ENCODE results near the gene RHOV. TPM values are rescaled to one million over a fixed set of nuclear protein-coding genes. Genes with fewer than 3 reads are reported as not detected.

Gene RHOV
- total RNA-seq = not detected

GRCh38 chr15:40873694-40874561, at the start of gene RHOV:
Gene RHOV, minus strand, starts transcription at chr15:40874234. Its CDS starts 95 bp downstream, at chr15:40874139.
- ATAC-seq (peak; percentile 83 to 86), DNase-seq (ENCODE audit: low spot score) (no peak)
- H3K4me1 Mint-ChIP-seq (ENCODE audit: low read depth in 2 of 2) = peaks cover 6 to 9% of the 10 kb centered on the region in 2 donors
- H3K36me3 Mint-ChIP-seq = no peaks in the 10 kb centered on the region
- no peak within 1 kb of the TSS for H3K27ac Mint-ChIP-seq
- H3K9me3 Mint-ChIP-seq = no peaks in the 10 kb centered on the region
- peaks cover 6 to 19% of the 10 kb centered on the region in 2 donors for H3K27me3 Mint-ChIP-seq
- peak within 1 kb of the TSS; percentile 41 for H3K4me3 Mint-ChIP-seq

DNA sequence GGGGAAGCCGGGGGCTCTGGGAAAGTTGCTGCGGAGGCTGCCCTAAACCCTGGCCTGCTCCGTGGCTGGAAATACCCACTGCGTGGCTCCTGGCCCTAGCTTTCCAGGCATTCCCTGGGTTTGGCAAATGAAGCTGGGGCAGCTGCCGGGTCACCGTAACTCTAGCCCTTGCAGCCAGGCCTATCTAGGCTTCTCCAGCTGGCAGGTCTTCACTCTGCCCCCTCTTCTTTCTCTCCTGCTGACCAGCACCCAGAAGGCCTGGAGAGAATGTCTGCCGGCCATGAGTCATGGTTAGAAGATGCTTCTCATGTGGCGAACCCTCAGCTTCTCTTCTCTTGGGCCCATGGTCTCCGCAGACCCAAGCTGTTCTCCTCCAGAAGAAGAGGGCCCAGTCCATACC, 49.5 kb upstream of the RHOV start:
- Mint-ChIP-seq H3K36me3 (no peaks in the 10 kb centered on the region), H3K27me3 (peaks cover 23 to 24% of the 10 kb centered on the region in 2 donors), H3K27ac (no peak overlapping the region), H3K4me1 (ENCODE audit: low read depth in 2 of 2) (peaks cover 6 to 14% of the 10 kb centered on the region in 2 donors), H3K9me3 (no peaks in the 10 kb centered on the region), H3K4me3 (no peak overlapping the region)
- ATAC-seq = no peak
- no peak for DNase-seq (ENCODE audit: low spot score)

DNA sequence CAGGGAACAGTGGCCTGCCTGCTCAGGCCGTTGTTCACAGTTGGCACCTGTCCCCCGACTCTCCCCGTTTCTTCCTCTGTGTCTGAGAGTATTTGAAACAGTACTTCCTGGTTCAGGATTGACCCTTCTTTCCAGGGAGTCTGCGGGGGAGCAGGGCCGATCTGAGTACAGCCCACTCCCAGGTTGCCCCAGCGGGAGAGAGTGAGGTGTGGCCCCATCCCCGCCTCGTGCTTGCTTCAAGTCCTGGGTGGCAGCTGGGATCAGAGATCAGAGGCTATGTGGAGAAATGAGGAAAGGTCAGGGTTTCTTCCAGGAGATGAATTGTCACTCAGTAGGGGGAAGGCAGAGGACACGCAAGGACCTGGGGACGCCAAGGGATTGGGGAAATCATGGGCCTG, 48.6 kb upstream of the RHOV start:
- ATAC-seq = no peak
- Mint-ChIP-seq H3K4me1 (ENCODE audit: low read depth in 2 of 2) (peaks cover 6 to 14% of the 10 kb centered on the region in 2 donors), H3K36me3 (no peaks in the 10 kb centered on the region), H3K27ac (no peak overlapping the region), H3K9me3 (no peaks in the 10 kb centered on the region), H3K4me3 (no peak overlapping the region), H3K27me3 (peaks cover 23 to 24% of the 10 kb centered on the region in 2 donors)
- no peak for DNase-seq (ENCODE audit: low spot score)

GRCh38 chr15:40921949-40922607, 48.0 kb upstream of the RHOV start:
- no peak overlapping the region for H3K27ac Mint-ChIP-seq
- peaks cover 3 to 11% of the 10 kb centered on the region in 2 donors for H3K4me1 Mint-ChIP-seq (ENCODE audit: low read depth in 2 of 2)
- DNase-seq (ENCODE audit: low spot score) (no peak), ATAC-seq (no peak)
- no peaks in the 10 kb centered on the region for H3K36me3 Mint-ChIP-seq
- peaks cover 20% of the 10 kb centered on the region in 2 donors for H3K27me3 Mint-ChIP-seq
- H3K4me3 Mint-ChIP-seq = no peak overlapping the region
- no peaks in the 10 kb centered on the region for H3K9me3 Mint-ChIP-seq

- Mint-ChIP-seq H3K36me3 (no peaks in the 10 kb centered on the region), H3K27ac (no peak overlapping the region), H3K9me3 (no peaks in the 10 kb centered on the region), H3K4me3 (no peak overlapping the region), H3K27me3 (peaks cover 0 to 4% of the 10 kb centered on the region in 2 donors), H3K4me1 (ENCODE audit: low read depth in 2 of 2) (no peaks in the 10 kb centered on the region)
- ATAC-seq (peak; percentile 4 to 22), DNase-seq (ENCODE audit: low spot score) (no peak)
These were observed 44.9 kb upstream of the RHOV start for GRCh38 chr15:40918799-40919392.

GRCh38 chr15:40918146-40918798, 44.2 kb upstream of the RHOV start:
- Mint-ChIP-seq H3K4me1 (ENCODE audit: low read depth in 2 of 2) (no peaks in the 10 kb centered on the region), H3K36me3 (no peaks in the 10 kb centered on the region), H3K27me3 (peaks cover 0 to 4% of the 10 kb centered on the region in 2 donors), H3K9me3 (no peaks in the 10 kb centered on the region), H3K27ac (no peak overlapping the region), H3K4me3 (no peak overlapping the region)
- no peak for ATAC-seq
- no peak for DNase-seq (ENCODE audit: low spot score)

DNA sequence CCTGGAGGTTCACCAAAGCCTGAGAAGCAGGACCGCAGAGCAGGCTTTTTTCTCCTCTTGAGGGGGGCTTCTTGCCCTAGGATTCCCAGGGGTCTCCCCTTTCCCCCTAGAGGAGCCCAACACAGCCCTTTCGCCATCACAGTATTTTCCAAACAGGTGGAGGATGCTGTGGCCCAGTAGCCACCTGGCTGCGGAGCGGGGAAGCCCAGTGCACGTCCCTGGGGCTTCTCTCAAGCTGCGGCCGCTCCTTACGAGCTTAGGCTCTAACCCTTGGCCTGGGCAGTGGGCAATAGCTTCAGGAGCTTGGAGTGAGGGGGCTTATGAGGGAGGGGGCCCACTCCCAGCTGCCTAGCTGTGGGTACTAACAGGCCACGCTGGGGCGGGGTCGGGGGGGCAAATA, 43.6 kb upstream of the RHOV start:
- Mint-ChIP-seq H3K27ac (no peak overlapping the region), H3K36me3 (no peaks in the 10 kb centered on the region), H3K4me1 (ENCODE audit: low read depth in 2 of 2) (no peaks in the 10 kb centered on the region), H3K4me3 (no peak overlapping the region), H3K27me3 (peaks cover 0 to under 1% of the 10 kb centered on the region in 2 donors), H3K9me3 (no peaks in the 10 kb centered on the region)
- no peak for DNase-seq (ENCODE audit: low spot score)
- ATAC-seq = no peak

DNA sequence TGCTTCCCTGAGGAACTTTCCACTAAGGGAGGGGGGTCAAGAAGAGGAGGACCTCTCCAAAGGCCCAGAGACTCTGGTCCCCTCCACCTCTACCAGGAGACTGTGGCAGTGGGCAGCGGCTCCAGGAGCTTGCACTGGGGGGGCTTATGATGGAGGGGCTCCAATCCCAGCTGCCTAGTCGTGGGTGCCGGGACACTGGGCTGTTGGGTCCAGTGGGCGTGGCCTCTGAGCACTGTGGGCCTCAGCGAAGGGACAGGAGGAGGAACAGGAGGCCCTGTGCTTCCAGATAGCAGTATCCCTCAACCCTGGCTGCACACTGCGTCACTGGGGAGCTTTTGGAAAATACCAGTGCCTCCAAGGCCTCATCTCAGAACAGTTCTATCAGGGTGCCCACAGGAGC, 41.6 kb upstream of the RHOV start:
- Mint-ChIP-seq H3K9me3 (no peaks in the 10 kb centered on the region), H3K27me3 (no peaks in the 10 kb centered on the region), H3K36me3 (no peaks in the 10 kb centered on the region), H3K4me1 (ENCODE audit: low read depth in 2 of 2) (no peaks in the 10 kb centered on the region), H3K27ac (no peak overlapping the region), H3K4me3 (no peak overlapping the region)
- ATAC-seq = no peak
- no peak for DNase-seq (ENCODE audit: low spot score)

GRCh38 chr15:40915116-40915661, 41.2 kb upstream of the RHOV start:
- ATAC-seq = no peak
- DNase-seq (ENCODE audit: low spot score) = no peak
- H3K27me3 Mint-ChIP-seq = no peaks in the 10 kb centered on the region
- no peak overlapping the region for H3K27ac Mint-ChIP-seq
- no peaks in the 10 kb centered on the region for H3K36me3 Mint-ChIP-seq
- no peaks in the 10 kb centered on the region for H3K4me1 Mint-ChIP-seq (ENCODE audit: low read depth in 2 of 2)
- H3K9me3 Mint-ChIP-seq = no peaks in the 10 kb centered on the region
- no peak overlapping the region for H3K4me3 Mint-ChIP-seq

- no peaks in the 10 kb centered on the region for H3K4me1 Mint-ChIP-seq (ENCODE audit: low read depth in 2 of 2)
- no peak overlapping the region for H3K4me3 Mint-ChIP-seq
- no peaks in the 10 kb centered on the region for H3K9me3 Mint-ChIP-seq
- no peaks in the 10 kb centered on the region for H3K27me3 Mint-ChIP-seq
- DNase-seq (ENCODE audit: low spot score) = no peak
- no peak for ATAC-seq
- H3K27ac Mint-ChIP-seq = no peak overlapping the region
- H3K36me3 Mint-ChIP-seq = no peaks in the 10 kb centered on the region
These were observed 40.5 kb upstream of the RHOV start for GRCh38 chr15:40914486-40914885.

GRCh38 chr15:40914013-40914412, 40.0 kb upstream of the RHOV start:
- Mint-ChIP-seq H3K4me1 (ENCODE audit: low read depth in 2 of 2) (no peaks in the 10 kb centered on the region), H3K9me3 (no peaks in the 10 kb centered on the region), H3K4me3 (no peak overlapping the region), H3K27ac (no peak overlapping the region), H3K27me3 (no peaks in the 10 kb centered on the region), H3K36me3 (no peaks in the 10 kb centered on the region)
- no peak for ATAC-seq
- DNase-seq (ENCODE audit: low spot score) = no peak

DNA sequence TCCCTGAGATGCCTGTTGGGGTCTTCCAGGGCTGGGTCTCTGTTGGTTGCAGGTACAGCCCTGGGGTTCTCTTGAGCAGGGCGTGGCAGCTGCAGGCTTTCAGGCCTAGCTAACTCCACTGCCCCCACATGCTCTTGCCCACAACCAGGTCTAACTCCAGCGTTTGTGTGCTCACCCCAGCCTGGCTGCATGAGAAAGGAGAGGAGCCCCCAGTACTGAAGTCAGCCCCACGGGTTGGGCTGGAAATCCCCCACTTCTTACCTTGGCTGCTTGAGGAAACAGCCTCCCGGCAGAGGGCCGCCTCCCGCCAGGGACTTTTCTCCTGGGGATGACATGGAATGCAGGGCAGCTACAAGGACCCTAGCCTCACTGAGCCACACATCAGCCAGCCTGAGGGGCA, 38.4 kb upstream of the RHOV start:
- Mint-ChIP-seq H3K4me3 (no peak overlapping the region), H3K27ac (no peak overlapping the region), H3K9me3 (no peaks in the 10 kb centered on the region), H3K27me3 (no peaks in the 10 kb centered on the region), H3K4me1 (ENCODE audit: low read depth in 2 of 2) (peaks cover 1 to 3% of the 10 kb centered on the region in 2 donors), H3K36me3 (no peaks in the 10 kb centered on the region)
- no peak for ATAC-seq
- DNase-seq (ENCODE audit: low spot score) = no peak

DNA sequence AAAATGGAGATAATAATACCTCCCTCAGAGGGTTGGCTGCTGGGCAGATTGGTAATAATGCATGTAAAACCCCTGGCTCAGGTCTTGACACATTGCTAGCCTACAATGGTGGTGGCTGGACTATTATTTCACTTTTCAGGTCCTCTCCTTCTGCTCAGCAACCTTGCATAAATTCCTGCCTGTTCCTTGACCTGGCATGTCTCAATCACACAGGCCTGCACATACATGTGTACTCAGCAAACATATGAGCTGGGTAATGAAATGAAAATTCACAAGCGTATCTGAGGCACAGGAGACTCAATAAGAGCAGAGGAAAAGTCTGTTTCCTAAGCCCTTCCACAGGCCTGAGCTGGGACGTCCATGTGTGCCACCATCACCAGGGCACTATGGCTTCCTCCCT, 37.7 kb upstream of the RHOV start:
- DNase-seq (ENCODE audit: low spot score) (no peak), ATAC-seq (no peak)
- Mint-ChIP-seq H3K9me3 (no peaks in the 10 kb centered on the region), H3K27me3 (no peaks in the 10 kb centered on the region), H3K4me1 (ENCODE audit: low read depth in 2 of 2) (peaks cover 4 to 6% of the 10 kb centered on the region in 2 donors), H3K4me3 (no peak overlapping the region), H3K27ac (no peak overlapping the region), H3K36me3 (no peaks in the 10 kb centered on the region)
